Measurements from ENCODE around the gene RAB40A.

Gene RAB40A

GRCh38 chrX:103517246-103517645, 2.0 kb downstream of the RAB40A start:
- TF ChIP-seq EZH2phosphoT487 (conservative IDR thresholded peaks at IDR 0.05; ENCODE audit: low read length) (no peak), CTCF (IDR thresholded peaks at IDR 0.05; ENCODE audit: insufficient read depth, low read length, poor library complexity, severe bottlenecking) (no peak)
- Histone ChIP-seq H3K27me3 (ENCODE audit: low read length) (no peaks in the 10 kb centered on the region), H3K27ac (ENCODE audit: low read depth, low read length) (no peak overlapping the region), H3K4me3 (ENCODE audit: insufficient read depth, low read length, poor library complexity, severe bottlenecking) (no peak overlapping the region), H3K4me2 (ENCODE audit: low read depth, low read length, poor library complexity, severe bottlenecking) (no peak overlapping the region), H3K9me3 (ENCODE audit: insufficient read depth, low read length) (no peaks in the 10 kb centered on the region), H3K9ac (ENCODE audit: low read length) (no peak overlapping the region), H3K79me2 (ENCODE audit: insufficient read depth, low read length) (no peaks in the 10 kb centered on the region), H3F3A (ENCODE audit: insufficient read depth) (no peaks in the 10 kb centered on the region), H3K36me3 (ENCODE audit: low read length) (no peaks in the 10 kb centered on the region), H3K9me2 (replicated peaks; ENCODE audit: insufficient read depth, low read length) (no peaks in the 10 kb centered on the region), H2AFZ (ENCODE audit: low read depth, low read length, severe bottlenecking) (no peak overlapping the region), H4K20me1 (ENCODE audit: low read depth, low read length) (no peaks in the 10 kb centered on the region)

- Histone ChIP-seq H3K27ac (ENCODE audit: low read depth, low read length) (no peak overlapping the region), H3K36me3 (ENCODE audit: low read length) (no peaks in the 10 kb centered on the region), H3F3A (ENCODE audit: insufficient read depth) (no peaks in the 10 kb centered on the region), H3K9ac (ENCODE audit: low read length) (no peak overlapping the region), H3K27me3 (ENCODE audit: low read length) (no peaks in the 10 kb centered on the region), H3K4me2 (ENCODE audit: low read depth, low read length, poor library complexity, severe bottlenecking) (no peak overlapping the region), H4K20me1 (ENCODE audit: low read depth, low read length) (no peaks in the 10 kb centered on the region), H3K9me2 (replicated peaks; ENCODE audit: insufficient read depth, low read length) (no peaks in the 10 kb centered on the region), H2AFZ (ENCODE audit: low read depth, low read length, severe bottlenecking) (no peak overlapping the region), H3K79me2 (ENCODE audit: insufficient read depth, low read length) (no peaks in the 10 kb centered on the region), H3K4me3 (ENCODE audit: insufficient read depth, low read length, poor library complexity, severe bottlenecking) (no peak overlapping the region), H3K9me3 (ENCODE audit: insufficient read depth, low read length) (no peaks in the 10 kb centered on the region)
- TF ChIP-seq CTCF (IDR thresholded peaks at IDR 0.05; ENCODE audit: insufficient read depth, low read length, poor library complexity, severe bottlenecking) (no peak), EZH2phosphoT487 (conservative IDR thresholded peaks at IDR 0.05; ENCODE audit: low read length) (no peak)
Observed at GRCh38 chrX:103513476-103514108, 5.7 kb downstream of the RAB40A start.

- Histone ChIP-seq H3K79me2 (ENCODE audit: insufficient read depth, low read length) (no peaks in the 10 kb centered on the region), H3K36me3 (ENCODE audit: low read length) (no peaks in the 10 kb centered on the region), H3K9me2 (replicated peaks; ENCODE audit: insufficient read depth, low read length) (no peaks in the 10 kb centered on the region), H2AFZ (ENCODE audit: low read depth, low read length, severe bottlenecking) (no peak overlapping the region), H3F3A (ENCODE audit: insufficient read depth) (no peaks in the 10 kb centered on the region), H3K4me2 (ENCODE audit: low read depth, low read length, poor library complexity, severe bottlenecking) (no peak overlapping the region), H3K4me3 (ENCODE audit: insufficient read depth, low read length, poor library complexity, severe bottlenecking) (no peak overlapping the region), H3K27ac (ENCODE audit: low read depth, low read length) (no peak overlapping the region), H4K20me1 (ENCODE audit: low read depth, low read length) (no peaks in the 10 kb centered on the region), H3K9me3 (ENCODE audit: insufficient read depth, low read length) (no peaks in the 10 kb centered on the region), H3K27me3 (ENCODE audit: low read length) (no peaks in the 10 kb centered on the region), H3K9ac (ENCODE audit: low read length) (no peak overlapping the region)
- TF ChIP-seq CTCF (IDR thresholded peaks at IDR 0.05; ENCODE audit: insufficient read depth, low read length, poor library complexity, severe bottlenecking), result no peak
- no peak for TF ChIP-seq EZH2phosphoT487 (conservative IDR thresholded peaks at IDR 0.05; ENCODE audit: low read length)
Observed at GRCh38 chrX:103513067-103513466, 6.2 kb downstream of the RAB40A start.
